Thymus (tissue), 11 donors: ENCODE results near the gene ACOT13. TPM values are rescaled to one million over a fixed set of nuclear protein-coding genes. Genes with fewer than 3 reads are reported as not detected.
"Not testable (repeated sequence)": the region's sequence is repeated elsewhere in the genome, so short reads cannot be mapped to it uniquely, and the experiment has no call there.

Experiments used
- DNase-seq, 9 donors: peaks; one replicate each; pipeline ENCODE4 v3.0.0-alpha.2; 2013; ENCODE audit warnings: low spot score in 9 of 9, low read depth in 6 of 9, missing footprints in 1 of 9
- H3K27ac ChIP-seq, 2 donors: one replicate each; pipeline ENCODE4 v1.5.1; 2013; ENCODE audit warnings: control low read depth in 1 of 2, low read depth in 1 of 2, low read length in 1 of 2, mild to moderate bottlenecking in 1 of 2, moderate library complexity in 1 of 2
- H3K27me3 ChIP-seq, 2 donors: one replicate each; pipeline ENCODE4 v1.5.1; 2013; ENCODE audit warnings: low read length in 1 of 2; ENCODE audit not compliant: control insufficient read depth in 2 of 2, insufficient read depth in 1 of 2
- H3K36me3 ChIP-seq, 2 donors: one replicate each; pipeline ENCODE4 v1.5.1; 2013; ENCODE audit warnings: low read length in 1 of 2, mild to moderate bottlenecking in 1 of 2, moderate library complexity in 1 of 2; ENCODE audit not compliant: control insufficient read depth in 2 of 2, insufficient read depth in 2 of 2
- H3K4me1 ChIP-seq, 2 donors: one replicate each; pipeline ENCODE4 v1.5.1; 2013; ENCODE audit warnings: low read length in 2 of 2; ENCODE audit not compliant: control insufficient read depth in 2 of 2, insufficient read depth in 2 of 2
- H3K4me3 ChIP-seq, 2 donors: one replicate each; pipeline ENCODE4 v1.5.1; 2013; ENCODE audit warnings: low read length in 2 of 2, control low read depth in 1 of 2, mild to moderate bottlenecking in 1 of 2
- H3K9me3 ChIP-seq, 2 donors: one replicate each; pipeline ENCODE4 v1.5.1; 2013; ENCODE audit warnings: low read length in 1 of 2, mild to moderate bottlenecking in 1 of 2; ENCODE audit not compliant: control insufficient read depth in 2 of 2, insufficient read depth in 1 of 2
- WGBS: extraction: QIAGEN DNeasy Blood & Tissue Kit; methylation state at CpG from one replicate; pipeline ENCODE4 v1.1.7; 2013; 5-methylcytosine and 5-hydroxymethylcytosine counted together
- polyA plus RNA-seq: library from polyadenylated mRNA; stranded (reverse); fragments of 200-250 nt; gene quantifications from one replicate; pipeline ENCODE4 v1.2.3, GENCODE V29; 2013
- total RNA-seq: library from RNA; stranded (reverse); fragments of 120-200 nt; gene quantifications from one replicate; pipeline ENCODE4 v1.2.4, GENCODE V29; 2013
- donor health status: healthy.

The ACOT13 gene
- total and polyA plus RNA-seq, 2 donors = 24.6 to 29.4 TPM

- Histone ChIP-seq H3K27me3 (no peaks in the 10 kb centered on the region), H3K36me3 (peaks cover 0 to 18% of the 10 kb centered on the region in 2 donors), H3K4me1 (peaks cover 5 to 20% of the 10 kb centered on the region in 2 donors), H3K27ac (peak overlapping the region; percentile 100), H3K9me3 (no peaks in the 10 kb centered on the region), H3K4me3 (peak overlapping the region; percentile 74 to 97)
- no peak for DNase-seq
- 9% methylated on average over 26 of the region's 26 CpGs for WGBS
Observed at GRCh38 chr6:24721461-24722215, 54.8 kb downstream of the ACOT13 start.

DNA sequence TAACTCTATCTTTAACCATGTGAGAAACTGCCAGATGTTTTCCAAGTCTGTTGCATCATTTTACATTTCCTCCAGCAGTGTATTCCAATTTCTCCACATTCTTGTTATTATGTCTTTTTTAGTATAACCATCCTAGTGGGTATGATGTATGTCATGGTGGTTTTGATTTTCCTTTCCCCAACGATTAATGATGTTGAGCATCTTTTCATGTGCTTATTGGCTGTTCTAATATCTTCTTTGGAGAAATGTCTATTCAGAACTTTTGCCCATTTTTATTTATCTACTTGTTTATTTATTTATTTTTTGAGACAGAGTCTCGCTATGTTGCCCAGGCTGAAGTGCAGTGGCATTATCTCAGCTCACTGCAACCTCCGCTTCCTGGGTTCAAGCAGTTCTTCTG is 56.4 kb downstream of the ACOT13 start:
- H3K27me3 ChIP-seq = no peaks in the 10 kb centered on the region
- H3K4me3 ChIP-seq = no peak overlapping the region
- H3K27ac ChIP-seq = no peak overlapping the region
- 97% methylated on average over 3 of the region's 3 CpGs for WGBS
- H3K36me3 ChIP-seq = peaks cover 0 to 6% of the 10 kb centered on the region in 2 donors
- peaks cover 2 to 12% of the 10 kb centered on the region in 2 donors for H3K4me1 ChIP-seq
- DNase-seq = no peak
- no peaks in the 10 kb centered on the region for H3K9me3 ChIP-seq

- H3K27ac ChIP-seq, H3K4me3 ChIP-seq, H3K9me3 ChIP-seq, DNase-seq, H3K27me3 ChIP-seq, H3K4me1 ChIP-seq, H3K36me3 ChIP-seq: not testable (repeated sequence)
- 97% methylated on average over 3 of the region's 3 CpGs for WGBS
Observed at GRCh38 chr6:24730653-24731052, 63.8 kb downstream of the ACOT13 start.

DNA sequence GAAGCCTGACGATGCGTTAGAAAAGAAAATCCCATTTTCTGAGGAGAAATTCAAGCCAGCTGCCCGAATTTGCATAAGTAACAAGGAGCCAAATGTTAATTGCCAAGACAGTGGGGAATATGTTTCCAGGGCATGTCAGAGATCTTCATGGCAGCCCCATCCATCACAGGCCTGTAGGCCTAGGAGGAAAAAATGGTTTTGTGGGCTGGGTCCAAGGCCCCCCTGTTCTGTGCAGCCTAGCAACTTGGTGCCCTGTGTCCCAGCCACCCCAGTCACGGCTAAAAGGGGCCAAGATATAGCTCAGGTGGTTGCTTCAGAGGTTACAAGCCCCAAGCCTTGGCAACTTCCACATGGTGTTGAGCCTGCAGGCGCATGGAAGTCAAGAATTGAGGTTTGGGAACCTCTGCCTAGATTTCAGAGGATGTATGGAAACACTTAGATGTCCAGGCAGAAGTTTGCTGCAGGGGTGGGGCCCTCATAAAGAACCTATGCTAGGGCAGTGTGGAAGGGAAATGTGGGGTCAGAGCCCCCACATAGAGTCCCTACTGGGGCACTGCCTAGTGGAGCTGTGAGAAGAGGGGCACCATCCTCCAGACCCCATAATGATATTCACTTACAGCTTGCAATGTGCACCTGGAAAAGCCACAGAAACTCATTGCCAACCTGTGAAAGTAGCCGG is 64.7 kb downstream of the ACOT13 start:
- H3K4me3 ChIP-seq, H3K27me3 ChIP-seq, H3K36me3 ChIP-seq, DNase-seq, H3K27ac ChIP-seq, H3K9me3 ChIP-seq, H3K4me1 ChIP-seq: not testable (repeated sequence)
- WGBS = 93% methylated on average over 6 of the region's 6 CpGs

- no peaks in the 10 kb centered on the region for H3K4me1 ChIP-seq
- H3K4me3 ChIP-seq = no peak overlapping the region
- peaks cover 3 to 9% of the 10 kb centered on the region in 2 donors for H3K9me3 ChIP-seq
- no peaks in the 10 kb centered on the region for H3K27me3 ChIP-seq
- no peaks in the 10 kb centered on the region for H3K36me3 ChIP-seq
- 100% methylated on average over 1 of the region's 1 CpG for WGBS
- DNase-seq = no peak
- no peak overlapping the region for H3K27ac ChIP-seq
Observed at GRCh38 chr6:24734166-24734565, 67.3 kb downstream of the ACOT13 start.

DNA sequence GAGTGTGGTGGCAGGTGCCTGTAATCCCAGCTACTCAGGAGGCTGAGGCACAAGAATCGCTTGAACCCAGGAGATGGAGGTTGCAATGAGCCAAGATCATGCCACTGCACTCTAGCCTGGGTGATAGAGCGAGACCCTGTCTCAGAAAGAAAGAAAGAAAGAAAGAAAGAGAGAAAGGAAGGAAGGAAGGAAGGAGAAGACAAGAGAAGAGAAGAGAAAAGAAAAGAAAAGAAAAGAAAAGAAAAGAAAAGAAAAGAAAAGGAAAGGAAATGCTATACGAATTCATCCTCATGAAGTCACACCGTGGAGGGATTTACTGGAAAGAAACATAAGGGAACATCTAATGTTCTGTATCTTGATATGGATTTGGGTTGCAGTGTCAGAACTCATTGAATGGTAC is 67.8 kb downstream of the ACOT13 start:
- H3K9me3 ChIP-seq, H3K4me1 ChIP-seq, DNase-seq, H3K4me3 ChIP-seq, H3K27me3 ChIP-seq, H3K27ac ChIP-seq, H3K36me3 ChIP-seq: not testable (repeated sequence)
- 98% methylated on average over 4 of the region's 4 CpGs for WGBS

- H3K36me3 ChIP-seq = no peaks in the 10 kb centered on the region
- no peak for DNase-seq
- 92% methylated on average over 3 of the region's 3 CpGs for WGBS
- no peaks in the 10 kb centered on the region for H3K27me3 ChIP-seq
- no peak overlapping the region for H3K27ac ChIP-seq
- H3K4me1 ChIP-seq = no peaks in the 10 kb centered on the region
- no peak overlapping the region for H3K4me3 ChIP-seq
- H3K9me3 ChIP-seq = no peaks in the 10 kb centered on the region
Observed at GRCh38 chr6:24738741-24739140, 71.9 kb downstream of the ACOT13 start.

DNA sequence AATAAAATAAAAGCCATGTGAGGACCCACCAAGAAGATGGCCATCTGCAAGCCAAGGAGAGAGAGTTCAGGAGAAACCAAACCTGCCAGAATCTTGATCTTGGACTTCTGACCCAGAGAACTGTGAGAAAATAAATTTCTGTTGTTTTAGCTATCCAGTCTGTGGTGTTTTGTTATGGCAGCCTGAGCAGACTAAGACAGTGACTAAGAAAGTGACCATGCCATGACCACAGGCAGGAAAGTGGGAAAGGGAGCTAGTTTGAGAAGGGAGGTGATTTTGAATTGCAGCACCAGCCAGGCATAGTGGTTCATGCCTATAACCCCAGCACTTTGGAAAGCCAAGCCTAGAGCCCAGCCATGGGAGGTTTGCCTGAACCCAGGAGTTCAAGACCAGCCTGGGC is 74.0 kb downstream of the ACOT13 start:
- DNase-seq = no peak
- Histone ChIP-seq H3K27ac (no peak overlapping the region), H3K4me3 (no peak overlapping the region), H3K27me3 (no peaks in the 10 kb centered on the region), H3K36me3 (no peaks in the 10 kb centered on the region), H3K4me1 (no peaks in the 10 kb centered on the region), H3K9me3 (no peaks in the 10 kb centered on the region)

- WGBS = 91% methylated on average over 5 of the region's 5 CpGs
- Histone ChIP-seq H3K36me3 (no peaks in the 10 kb centered on the region), H3K4me1 (no peaks in the 10 kb centered on the region), H3K4me3 (no peak overlapping the region), H3K27ac (no peak overlapping the region), H3K9me3 (no peaks in the 10 kb centered on the region), H3K27me3 (no peaks in the 10 kb centered on the region)
- DNase-seq = no peak
Observed at GRCh38 chr6:24742216-24742738, 75.4 kb downstream of the ACOT13 start.
